Neural cell (in vitro differentiated cells): ENCODE results near the gene ISG15.

Experiments
- CTCF ChIP-seq: fragments of 450-650 bp; IDR thresholded peaks from 2 replicates; pipeline ENCODE4 v1.5.1; 2014; ENCODE audit warnings: antibody characterized with exemption, mild to moderate bottlenecking, moderate library complexity; ENCODE audit not compliant: poor library complexity, severe bottlenecking
- EP300 ChIP-seq: fragments of 450-650 bp; conservative IDR thresholded peaks from 2 replicates; pipeline ENCODE4 v1.6.1; 2014; ENCODE audit warnings: antibody characterized with exemption, mild to moderate bottlenecking, moderate library complexity; ENCODE audit not compliant: poor library complexity, severe bottlenecking
- EZH2 ChIP-seq: fragments of 200-600, 300-800 bp; shearing (Covaris generic), sonication (generic); IDR thresholded peaks from 2 replicates; pipeline ENCODE4 v1.6.1; 2014; ENCODE audit warnings: antibody characterized with exemption, low read length, borderline replicate concordance, mild to moderate bottlenecking; ENCODE audit not compliant: insufficient read depth, poor library complexity, severe bottlenecking
- MXI1 ChIP-seq: fragments of 450-650 bp; conservative IDR thresholded peaks from 2 replicates; pipeline ENCODE4 v1.6.1; 2014; ENCODE audit warnings: antibody characterized with exemption, mild to moderate bottlenecking; ENCODE audit not compliant: poor library complexity, severe bottlenecking
- POLR2AphosphoS5 ChIP-seq: IDR thresholded peaks from 2 replicates; pipeline ENCODE4 v1.6.1; 2012
- RAD21 ChIP-seq: fragments of 450-650 bp; conservative IDR thresholded peaks from 2 replicates; pipeline ENCODE4 v1.6.1; 2014; ENCODE audit warnings: antibody characterized with exemption, mild to moderate bottlenecking, moderate library complexity
- REST ChIP-seq: IDR thresholded peaks from 2 replicates; pipeline ENCODE4 v1.6.1; 2012; ENCODE audit warnings: borderline replicate concordance
- SMC3 ChIP-seq: fragments of 450-650 bp; conservative IDR thresholded peaks from 2 replicates; pipeline ENCODE4 v1.6.1; 2014; ENCODE audit warnings: antibody characterized with exemption, mild to moderate bottlenecking, moderate library complexity; ENCODE audit not compliant: poor library complexity
- TAF1 ChIP-seq: IDR thresholded peaks from 2 replicates; pipeline ENCODE4 v1.6.1; 2012; ENCODE audit warnings: low read depth

DNA sequence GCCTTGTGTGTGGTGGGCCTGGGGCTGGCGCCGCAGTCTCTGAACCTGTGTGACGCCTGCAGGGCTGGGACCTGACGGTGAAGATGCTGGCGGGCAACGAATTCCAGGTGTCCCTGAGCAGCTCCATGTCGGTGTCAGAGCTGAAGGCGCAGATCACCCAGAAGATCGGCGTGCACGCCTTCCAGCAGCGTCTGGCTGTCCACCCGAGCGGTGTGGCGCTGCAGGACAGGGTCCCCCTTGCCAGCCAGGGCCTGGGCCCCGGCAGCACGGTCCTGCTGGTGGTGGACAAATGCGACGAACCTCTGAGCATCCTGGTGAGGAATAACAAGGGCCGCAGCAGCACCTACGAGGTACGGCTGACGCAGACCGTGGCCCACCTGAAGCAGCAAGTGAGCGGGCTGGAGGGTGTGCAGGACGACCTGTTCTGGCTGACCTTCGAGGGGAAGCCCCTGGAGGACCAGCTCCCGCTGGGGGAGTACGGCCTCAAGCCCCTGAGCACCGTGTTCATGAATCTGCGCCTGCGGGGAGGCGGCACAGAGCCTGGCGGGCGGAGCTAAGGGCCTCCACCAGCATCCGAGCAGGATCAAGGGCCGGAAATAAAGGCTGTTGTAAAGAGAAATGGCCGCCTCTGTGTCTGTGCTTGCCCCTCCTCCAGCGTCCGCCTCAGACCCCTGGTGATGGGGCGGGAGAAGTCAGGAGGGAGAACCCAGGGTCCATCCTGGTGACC is 788 bp downstream of the ISG15 start:
- TF ChIP-seq EZH2 (no peak), CTCF (no peak), POLR2AphosphoS5 (no peak), RAD21 (no peak), REST (no peak), TAF1 (no peak), MXI1 (no peak), EP300 (no peak), SMC3 (no peak)
